Liver (tissue), 9 donors: ENCODE data around the gene CDC45. TPM values are rescaled to one million over a fixed set of nuclear protein-coding genes. Genes with fewer than 3 reads are reported as not detected.

Experiments used
- DNase-seq: peaks from one replicate; pipeline ENCODE4 v3.0.0-alpha.2; 2017; ENCODE audit warnings: low spot score
- H3K27ac ChIP-seq, 2 donors: one replicate each; pipeline ENCODE4 v1.7.0; 2013; ENCODE audit warnings: inconsistent platforms in 2 of 2, low read length in 2 of 2, control low read depth in 1 of 2, low read depth in 1 of 2, mild to moderate bottlenecking in 1 of 2
- H3K27me3 ChIP-seq, 4 donors: one replicate each; pipeline versions ENCODE4 v1.6.1 to v1.7.0; 2013; ENCODE audit warnings: low read length in 3 of 4, inconsistent platforms in 1 of 4, mild to moderate bottlenecking in 1 of 4, moderate library complexity in 1 of 4; ENCODE audit not compliant: control insufficient read depth in 4 of 4, insufficient read depth in 4 of 4
- H3K36me3 ChIP-seq, 4 donors: one replicate each; pipeline versions ENCODE4 v1.6.1 to v1.7.0; 2013; ENCODE audit warnings: low read length in 3 of 4, mild to moderate bottlenecking in 3 of 4, low read depth in 1 of 4, moderate library complexity in 1 of 4; ENCODE audit not compliant: control insufficient read depth in 4 of 4, insufficient read depth in 3 of 4
- H3K4me1 ChIP-seq, 4 donors: one replicate each; pipeline versions ENCODE4 v1.6.1 to v1.7.0; 2013; ENCODE audit warnings: low read length in 3 of 4, mild to moderate bottlenecking in 3 of 4, moderate library complexity in 1 of 4; ENCODE audit not compliant: control insufficient read depth in 4 of 4, insufficient read depth in 4 of 4
- H3K4me3 ChIP-seq, 3 donors: one replicate each; pipeline versions ENCODE4 v1.6.1 to v1.7.0; 2013; ENCODE audit warnings: low read length in 3 of 3, control low read depth in 1 of 3, low read depth in 1 of 3, mild to moderate bottlenecking in 1 of 3
- H3K9ac ChIP-seq, 2 donors: one replicate each; pipeline ENCODE4 v1.7.0; 2013; ENCODE audit warnings: low read length in 2 of 2, mild to moderate bottlenecking in 2 of 2, moderate library complexity in 2 of 2, control low read depth in 1 of 2, low read depth in 1 of 2
- H3K9me3 ChIP-seq, 4 donors: one replicate each; pipeline versions ENCODE4 v1.6.1 to v1.7.0; 2013; ENCODE audit warnings: low read length in 3 of 4; ENCODE audit not compliant: control insufficient read depth in 4 of 4
- ATF3 ChIP-seq: IDR thresholded peaks from 2 replicates; pipeline ENCODE4 v1.6.1; 2016; ENCODE audit warnings: antibody characterized with exemption
- CTCF ChIP-seq: fragments of 150-350 bp; IDR thresholded peaks from 2 replicates; pipeline ENCODE4 v1.5.1; 2017; ENCODE audit warnings: improper control_type of control experiment, low read depth, low read length; ENCODE audit not compliant: missing input control
- EGR1 ChIP-seq, 2 donors: IDR thresholded peaks; 2 replicates each; pipeline ENCODE4 v1.6.1; 2016 to 2018; ENCODE audit warnings: antibody characterized with exemption in 2 of 2, low read depth in 2 of 2
- FOXA1 ChIP-seq: IDR thresholded peaks from 2 replicates; pipeline ENCODE4 v1.6.1; 2016; ENCODE audit warnings: antibody characterized with exemption
- FOXA2 ChIP-seq: IDR thresholded peaks from 2 replicates; pipeline ENCODE4 v1.6.1; 2016; ENCODE audit warnings: antibody characterized with exemption
- GABPA ChIP-seq, 2 donors: IDR thresholded peaks in 1 of 2; conservative IDR thresholded peaks in 1 of 2; 2 replicates each; pipeline ENCODE4 v1.6.1; 2016; ENCODE audit warnings: antibody characterized with exemption in 2 of 2, mild to moderate bottlenecking in 1 of 2, moderate library complexity in 1 of 2
- HNF4A ChIP-seq, 2 donors: conservative IDR thresholded peaks; 2 replicates each; pipeline ENCODE4 v1.6.1; 2016; ENCODE audit warnings: antibody characterized with exemption in 2 of 2, mild to moderate bottlenecking in 2 of 2
- HNF4G ChIP-seq: IDR thresholded peaks from 2 replicates; pipeline ENCODE4 v1.6.1; 2016; ENCODE audit warnings: antibody characterized with exemption
- JUND ChIP-seq, 2 donors: IDR thresholded peaks; 2 replicates each; pipeline ENCODE4 v1.6.1; 2016; ENCODE audit warnings: antibody characterized with exemption in 2 of 2
- MAX ChIP-seq: IDR thresholded peaks from 2 replicates; pipeline ENCODE4 v1.6.1; 2016; ENCODE audit warnings: antibody characterized with exemption
- NR2F2 ChIP-seq: IDR thresholded peaks from 2 replicates; pipeline ENCODE4 v1.6.1; 2016; ENCODE audit warnings: antibody characterized with exemption
- RAD21 ChIP-seq, 2 donors: IDR thresholded peaks; 2 replicates each; pipeline ENCODE4 v1.6.1; 2016; ENCODE audit warnings: antibody characterized with exemption in 2 of 2, mild to moderate bottlenecking in 2 of 2
- REST ChIP-seq: IDR thresholded peaks from 2 replicates; pipeline ENCODE4 v1.6.1; 2016; ENCODE audit warnings: antibody characterized with exemption, mild to moderate bottlenecking
- RXRA ChIP-seq, 2 donors: IDR thresholded peaks; 2 replicates each; pipeline ENCODE4 v1.6.1; 2017 to 2018; ENCODE audit warnings: antibody characterized with exemption in 2 of 2, mild to moderate bottlenecking in 1 of 2
- SP1 ChIP-seq: IDR thresholded peaks from 2 replicates; pipeline ENCODE4 v1.6.1; 2018; ENCODE audit warnings: antibody characterized with exemption, mild to moderate bottlenecking
- TAF1 ChIP-seq: conservative IDR thresholded peaks from 2 replicates; pipeline ENCODE4 v1.6.1; 2016; ENCODE audit warnings: antibody characterized with exemption, mild to moderate bottlenecking
- YY1 ChIP-seq: IDR thresholded peaks from 2 replicates; pipeline ENCODE4 v1.6.1; 2016; ENCODE audit warnings: antibody characterized with exemption, mild to moderate bottlenecking
- ZBTB33 ChIP-seq: IDR thresholded peaks from 2 replicates; pipeline ENCODE4 v1.6.1; 2016; ENCODE audit warnings: antibody characterized with exemption
- WGBS: extraction: QIAGEN DNeasy Blood & Tissue Kit; methylation state at CpG from one replicate; pipeline ENCODE4 v1.1.7; 2013; 5-methylcytosine and 5-hydroxymethylcytosine counted together
- polyA plus RNA-seq, 2 donors: library from polyadenylated mRNA; stranded (reverse) in 1 of 2; unstranded in 1 of 2; fragments of 200-250 nt in 1 of 2; fragments of >200 nt in 1 of 2; fragmentation: Nextera tagmentation in 1 of 2; extraction: Ambion mirVana in 1 of 2; gene quantifications; one replicate each; pipeline versions ENCODE4 v1.2.1 to v1.2.3, GENCODE V29; 2013 to 2015
- total RNA-seq, 2 donors: library from RNA; depleted of rRNA; stranded (reverse); fragments of >200 nt; gene quantifications; one replicate each; pipeline ENCODE4 v1.2.3, GENCODE V29; 2014
- donor health status: healthy.
- donor health status: healthy.
- donor health status: healthy.
- donor health status: healthy.
- donor health status: healthy.

CDC45 gene
- total and polyA plus RNA-seq, 4 donors: 0.33 to 15.5 (median 0.94) TPM

- H3K4me3 ChIP-seq: no peak overlapping the region
- no peaks in the 10 kb centered on the region for H3K36me3 ChIP-seq
- no peaks in the 10 kb centered on the region for H3K4me1 ChIP-seq
- no peak overlapping the region for H3K9ac ChIP-seq
- H3K27ac ChIP-seq: no peak overlapping the region
- no peaks in the 10 kb centered on the region for H3K9me3 ChIP-seq
- no peak for DNase-seq
- WGBS: 91% methylated on average over 10 of the region's 10 CpGs
- TF ChIP-seq CTCF: no peak
- no peak for TF ChIP-seq NR2F2
- no peaks in the 10 kb centered on the region for H3K27me3 ChIP-seq
Observed at GRCh38 chr22:19556963-19557545, 77.3 kb downstream of the CDC45 start.

- 89% methylated on average over 9 of the region's 9 CpGs for WGBS
- Histone ChIP-seq H3K27ac (no peak overlapping the region), H3K9ac (no peak overlapping the region), H3K4me3 (no peak overlapping the region), H3K36me3 (no peaks in the 10 kb centered on the region), H3K9me3 (no peaks in the 10 kb centered on the region), H3K27me3 (no peaks in the 10 kb centered on the region), H3K4me1 (no peaks in the 10 kb centered on the region)
- TF ChIP-seq GABPA (IDR thresholded peaks at IDR 0.05 in 1 of 2, conservative IDR thresholded peaks at IDR 0.05 in 1 of 2) (no peak), SP1 (no peak), CTCF (no peak), NR2F2 (no peak), RXRA (IDR thresholded peaks at IDR 0.05) (no peak), FOXA1 (no peak), ZBTB33 (no peak), REST (no peak), JUND (IDR thresholded peaks at IDR 0.05) (no peak), TAF1 (no peak), EGR1 (IDR thresholded peaks at IDR 0.05; ENCODE audit: low read depth in 2 of 2) (no peak), ATF3 (no peak), HNF4G (no peak), YY1 (no peak), RAD21 (IDR thresholded peaks at IDR 0.05) (no peak), FOXA2 (no peak), MAX (no peak), HNF4A (conservative IDR thresholded peaks at IDR 0.05) (no peak)
- no peak for DNase-seq
Observed at GRCh38 chr22:19559324-19559811, 79.6 kb downstream of the CDC45 start.
